HEK293T (cell line): ENCODE data around the gene BCL2L1.
A peak's percentile ranks its signal among the peaks of the same experiment; 100 is the strongest.
"Not testable (repeated sequence)": the region's sequence is repeated elsewhere in the genome, so short reads cannot be mapped to it uniquely, and the experiment has no call there.

Source experiments
- CTCF ChIA-PET: fragments of 350-600 bp; formaldehyde crosslinking; extraction: SDS; loops from one replicate; lab custom pipeline; 2021; ENCODE audit warnings: antibody characterized with exemption, inconsistent platforms; lab: Yijun Ruan, JAX
- POLR2A ChIA-PET: fragments of 350-600 bp; formaldehyde crosslinking; extraction: SDS; loops from one replicate; lab custom pipeline; 2020; ENCODE audit warnings: antibody characterized with exemption, inconsistent platforms; lab: Yijun Ruan, JAX
- DNase-seq: peaks from one replicate; pipeline ENCODE4 v3.0.0; 2012; ENCODE audit warnings: mixed read lengths; ENCODE audit errors: extremely low spot score
- ARNT ChIP-seq: fragments of 450-650 bp; IDR thresholded peaks from 2 replicates; pipeline ENCODE4 v1.6.1; 2017; ENCODE audit warnings: mild to moderate bottlenecking
- BHLHE40 ChIP-seq: fragments of 450-650 bp; IDR thresholded peaks from 2 replicates; pipeline ENCODE4 v1.6.1; 2016; ENCODE audit warnings: mild to moderate bottlenecking, moderate library complexity, borderline replicate concordance
- CTBP1 ChIP-seq: fragments of 450-650 bp; IDR thresholded peaks from 2 replicates; pipeline ENCODE4 v1.6.1; 2016; ENCODE audit warnings: borderline replicate concordance
- ELF4 ChIP-seq: fragments of 450-650 bp; IDR thresholded peaks from 2 replicates; pipeline ENCODE4 v1.6.1; 2017; ENCODE audit warnings: antibody characterized with exemption
- FOXA1 ChIP-seq: fragments of 450-650 bp; IDR thresholded peaks from 2 replicates; pipeline ENCODE4 v1.6.1; 2016; ENCODE audit warnings: mild to moderate bottlenecking
- FOXK2 ChIP-seq: fragments of 450-650 bp; IDR thresholded peaks from 2 replicates; pipeline ENCODE4 v1.6.1; 2016; ENCODE audit warnings: mild to moderate bottlenecking
- FOXM1 ChIP-seq: fragments of 450-650 bp; IDR thresholded peaks from 2 replicates; pipeline ENCODE4 v1.6.1; 2017; ENCODE audit warnings: mild to moderate bottlenecking, borderline replicate concordance
- HDGF ChIP-seq: fragments of 450-650 bp; IDR thresholded peaks from 2 replicates; pipeline ENCODE4 v1.6.1; 2017; ENCODE audit warnings: antibody characterized with exemption, borderline replicate concordance
- L3MBTL2 ChIP-seq: fragments of 450-650 bp; conservative IDR thresholded peaks from 2 replicates; pipeline ENCODE4 v1.6.1; 2016; ENCODE audit warnings: mild to moderate bottlenecking
- LEF1 ChIP-seq: fragments of 450-650 bp; IDR thresholded peaks from 2 replicates; pipeline ENCODE4 v1.6.1; 2017; ENCODE audit warnings: mild to moderate bottlenecking, borderline replicate concordance
- NFRKB ChIP-seq: fragments of 450-650 bp; IDR thresholded peaks from 2 replicates; pipeline ENCODE4 v1.6.1; 2016; ENCODE audit warnings: mild to moderate bottlenecking, moderate library complexity
- PKNOX1 ChIP-seq: fragments of 450-650 bp; IDR thresholded peaks from 2 replicates; pipeline ENCODE4 v1.6.1; 2016
- SP1 ChIP-seq: fragments of 450-650 bp; IDR thresholded peaks from 2 replicates; pipeline ENCODE4 v1.6.1; 2017
- SUZ12 ChIP-seq: fragments of 450-650 bp; IDR thresholded peaks from 2 replicates; pipeline ENCODE4 v1.6.1; 2016; ENCODE audit warnings: mild to moderate bottlenecking
- TARDBP ChIP-seq: fragments of 450-650 bp; IDR thresholded peaks from 2 replicates; pipeline ENCODE4 v1.6.1; 2016
- ZNF384 ChIP-seq: fragments of 450-650 bp; IDR thresholded peaks from 2 replicates; pipeline ENCODE4 v1.6.1; 2016

Gene BCL2L1

DNA sequence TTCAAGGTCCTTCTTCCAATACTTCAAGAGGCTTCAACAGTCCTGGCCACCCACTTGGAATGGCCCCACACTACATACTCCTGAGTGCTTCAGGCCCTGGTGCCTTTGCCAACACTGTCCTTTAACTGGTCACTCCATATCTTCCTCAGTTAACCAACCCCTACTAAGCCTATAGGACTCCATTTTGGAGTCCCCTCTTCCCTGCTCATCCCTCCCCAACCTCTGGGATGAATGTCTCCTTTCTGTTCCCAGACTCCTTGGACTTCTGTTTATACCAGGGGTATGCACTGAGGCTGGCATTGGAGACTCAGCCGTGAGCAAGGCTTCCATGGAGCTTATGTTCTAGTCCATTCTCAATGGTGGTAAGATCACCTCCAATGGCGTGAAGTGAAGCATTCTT lies 51.3 kb downstream of the BCL2L1 start:
- ChIA-PET POLR2A (no interaction called here), CTCF (interaction anchor here (1.3 kb wide), 1 partner anchor 9 kb away, joined by 9 read pairs; no protein-coding TSS in a partner anchor)
- TF ChIP-seq SP1: no peak
- TF ChIP-seq TARDBP: no peak
- TF ChIP-seq PKNOX1: no peak
- TF ChIP-seq L3MBTL2: no peak
- TF ChIP-seq FOXA1: no peak
- TF ChIP-seq ELF4: no peak
- TF ChIP-seq FOXM1: no peak
- no peak for TF ChIP-seq CTBP1
- no peak for TF ChIP-seq LEF1
- TF ChIP-seq NFRKB: no peak
- no peak for TF ChIP-seq ZNF384
- TF ChIP-seq BHLHE40: no peak
- TF ChIP-seq HDGF: no peak
- no peak for TF ChIP-seq ARNT
- TF ChIP-seq SUZ12: no peak
- TF ChIP-seq FOXK2: no peak
- no peak for DNase-seq

DNA sequence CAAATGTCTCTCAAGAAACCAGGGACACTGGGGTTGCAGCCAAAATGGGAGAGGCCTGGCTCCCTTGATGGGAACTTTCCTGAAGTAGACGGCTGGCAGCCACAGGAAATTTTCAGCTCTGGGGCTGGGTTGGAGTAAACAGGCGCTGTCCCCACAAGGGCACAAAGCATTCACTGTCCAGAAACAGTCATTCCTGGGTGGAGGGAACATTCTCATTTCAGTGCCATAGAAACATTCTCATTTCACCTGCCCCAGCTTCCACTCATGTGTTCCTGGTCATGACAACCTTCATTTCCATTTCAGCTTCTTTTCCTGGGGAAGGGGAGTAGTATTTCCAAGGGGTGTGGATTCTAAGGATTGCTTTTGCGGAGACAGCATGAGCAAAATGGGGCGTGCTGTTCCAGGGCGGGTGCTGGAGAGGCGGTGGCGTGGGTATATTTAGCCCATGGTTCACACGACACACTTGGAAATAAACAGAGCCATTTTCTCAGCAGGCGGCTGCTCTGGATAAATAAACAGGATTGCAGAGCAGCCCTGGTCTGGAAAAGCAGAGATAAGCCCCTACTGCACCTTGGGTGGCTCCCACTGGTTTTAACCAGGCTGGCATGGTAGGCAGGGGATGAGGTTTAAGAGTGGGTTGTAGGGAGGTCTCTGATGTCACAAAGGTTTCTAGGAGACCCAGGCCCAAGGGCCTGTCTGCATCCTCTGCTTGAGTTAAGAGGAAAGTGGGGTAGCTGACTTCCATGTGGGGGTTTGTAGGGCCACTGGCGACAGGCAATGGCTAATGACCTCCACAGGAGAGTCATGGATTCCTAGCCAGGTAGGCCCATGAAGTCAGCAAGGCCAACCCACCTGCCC lies 52.1 kb downstream of the BCL2L1 start:
- ChIA-PET CTCF (interaction anchor here (0.6 to 1.3 kb wide), 3 partner anchors 9 to 26 kb away, joined by 3 to 9 read pairs (median 4); no protein-coding TSS in a partner anchor), POLR2A (no interaction called here)
- DNase-seq: peak; percentile 79
- TF ChIP-seq FOXA1 (no peak), CTBP1 (peak; percentile 45; the same call in 1 of the 2 replicates), FOXM1 (no peak), HDGF (no peak), L3MBTL2 (no peak), SUZ12 (no peak), ZNF384 (no peak), ARNT (peak; percentile 67)

- POLR2A ChIA-PET: no interaction called here
- CTCF ChIA-PET: interaction anchor here (0.6 to 1.7 kb wide), 3 partner anchors 10 to 54 kb away, joined by 3 to 6 read pairs (median 4); no protein-coding TSS in a partner anchor
- no peak for DNase-seq
- TF ChIP-seq HDGF: no peak
- TF ChIP-seq SUZ12: no peak
- TF ChIP-seq ELF4: no peak
- TF ChIP-seq NFRKB: no peak
- TF ChIP-seq CTBP1: no peak
- TF ChIP-seq ARNT: no peak
- TF ChIP-seq FOXK2: no peak
- TF ChIP-seq TARDBP: no peak
- no peak for TF ChIP-seq L3MBTL2
- no peak for TF ChIP-seq LEF1
- TF ChIP-seq SP1: no peak
- TF ChIP-seq ZNF384: no peak
- TF ChIP-seq BHLHE40: no peak
- no peak for TF ChIP-seq PKNOX1
- no peak for TF ChIP-seq FOXM1
- TF ChIP-seq FOXA1: no peak
These were observed 52.8 kb downstream of the BCL2L1 start for GRCh38 chr20:31669876-31670275.

GRCh38 chr20:31668944-31669343 lies 53.7 kb downstream of the BCL2L1 start:
- POLR2A ChIA-PET, DNase-seq: not testable (repeated sequence)
- CTCF ChIA-PET: interaction anchor here (1.7 kb wide), 1 partner anchor 55 kb away, joined by 6 read pairs; no protein-coding TSS in a partner anchor

DNA sequence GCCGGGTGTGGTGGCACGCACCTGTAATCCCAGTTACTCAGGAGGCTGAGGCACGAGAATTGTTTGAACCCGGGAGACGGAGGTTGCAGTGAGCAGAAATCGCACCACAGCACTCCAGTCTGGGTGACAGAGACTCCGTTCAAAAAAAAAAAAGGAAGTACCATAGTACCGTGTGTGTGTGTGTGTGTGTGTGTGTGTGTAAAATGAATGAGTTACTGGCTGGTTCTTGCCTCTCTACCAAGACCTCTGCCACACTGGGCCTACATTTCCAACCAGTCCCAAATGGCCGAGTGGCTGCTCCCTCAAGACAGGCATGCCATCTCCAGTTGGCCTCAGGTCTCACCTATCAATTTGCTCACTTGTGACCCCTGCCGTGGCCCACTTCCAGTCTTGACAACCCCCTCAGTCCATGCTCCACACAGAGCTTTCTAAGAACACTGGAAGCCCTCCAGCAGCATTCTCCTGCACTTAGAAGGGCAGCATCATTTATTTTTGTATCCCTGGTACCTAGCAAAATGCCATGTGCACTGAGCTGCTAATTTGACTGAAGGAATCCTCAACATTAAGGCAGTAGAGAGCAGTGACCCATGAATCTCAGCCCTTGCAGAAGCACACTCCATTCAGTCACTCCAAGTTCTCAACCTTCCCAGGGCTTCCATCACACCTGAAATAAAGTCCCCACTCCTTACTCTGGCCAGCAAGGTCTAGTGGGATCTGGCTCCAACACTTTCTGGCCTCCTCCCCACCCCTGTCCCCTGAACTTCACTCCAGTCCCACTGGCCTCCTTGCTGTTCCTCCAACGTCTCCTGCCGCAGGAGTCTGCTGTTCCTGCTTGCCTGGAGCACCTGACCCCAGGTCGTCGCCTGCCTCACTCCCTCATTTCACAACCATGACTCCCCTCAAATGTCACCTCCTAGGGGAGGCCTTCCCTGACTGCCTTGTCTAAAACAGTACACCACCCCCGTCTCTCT lies 55.1 kb downstream of the BCL2L1 start:
- ChIA-PET POLR2A (interaction anchor here (1.1 kb wide), 1 partner anchor 56 kb away, joined by 3 read pairs; no protein-coding TSS in a partner anchor), CTCF (interaction anchor here (0.5 kb wide), 1 partner anchor 54 kb away, joined by 4 read pairs; no protein-coding TSS in a partner anchor)
- no peak for DNase-seq
- no peak for TF ChIP-seq FOXM1
- no peak for TF ChIP-seq BHLHE40
- no peak for TF ChIP-seq ZNF384
- TF ChIP-seq FOXK2: no peak
- no peak for TF ChIP-seq L3MBTL2
- TF ChIP-seq LEF1: no peak
- no peak for TF ChIP-seq SP1
- TF ChIP-seq SUZ12: no peak
- TF ChIP-seq HDGF: no peak
- TF ChIP-seq TARDBP: no peak
- no peak for TF ChIP-seq ELF4
- TF ChIP-seq ARNT: no peak
- TF ChIP-seq FOXA1: no peak
- TF ChIP-seq PKNOX1: no peak
- no peak for TF ChIP-seq NFRKB
- no peak for TF ChIP-seq CTBP1
